ENCODE measurements around the gene DEFB132.
"Not testable (repeated sequence)": the region's sequence is repeated elsewhere in the genome, so short reads cannot be mapped to it uniquely, and the experiment has no call there.

Gene DEFB132

GRCh38 chr20:227439-228105 is 30.0 kb upstream of the DEFB132 start:
- Histone ChIP-seq H3K27ac (ENCODE audit: low read depth, low read length) (no peak overlapping the region), H3K4me3 (ENCODE audit: low read length) (no peak overlapping the region), H3K9me3 (ENCODE audit: insufficient read depth, low read depth, low read length) (no peaks in the 10 kb centered on the region), H3K9ac (ENCODE audit: low read depth, low read length) (no peak overlapping the region), H3K36me3 (ENCODE audit: insufficient read depth, low read length) (no peaks in the 10 kb centered on the region), H3K27me3 (ENCODE audit: insufficient read depth, low read length) (peaks cover 37% of the 10 kb centered on the region), H3K4me1 (ENCODE audit: insufficient read depth, low read length) (no peaks in the 10 kb centered on the region)
- 94% methylated on average over 3 of the region's 3 CpGs for WGBS

GRCh38 chr20:235891-236290 is 21.6 kb upstream of the DEFB132 start:
- no peak overlapping the region for H3K27ac ChIP-seq (ENCODE audit: low read depth, low read length)
- H3K9me3 ChIP-seq (ENCODE audit: insufficient read depth, low read depth, low read length) = no peaks in the 10 kb centered on the region
- no peak overlapping the region for H3K4me3 ChIP-seq (ENCODE audit: low read length)
- no peaks in the 10 kb centered on the region for H3K36me3 ChIP-seq (ENCODE audit: insufficient read depth, low read length)
- H3K27me3 ChIP-seq (ENCODE audit: insufficient read depth, low read length) = peaks cover 48% of the 10 kb centered on the region
- WGBS = 73% methylated on average over 1 of the region's 1 CpG
- H3K4me1 ChIP-seq (ENCODE audit: insufficient read depth, low read length) = no peaks in the 10 kb centered on the region
- H3K9ac ChIP-seq (ENCODE audit: low read depth, low read length) = no peak overlapping the region

GRCh38 chr20:237489-237888 is 20.0 kb upstream of the DEFB132 start:
- Histone ChIP-seq H3K4me1 (ENCODE audit: insufficient read depth, low read length) (no peaks in the 10 kb centered on the region), H3K36me3 (ENCODE audit: insufficient read depth, low read length) (no peaks in the 10 kb centered on the region), H3K4me3 (ENCODE audit: low read length) (no peak overlapping the region), H3K27ac (ENCODE audit: low read depth, low read length) (no peak overlapping the region), H3K27me3 (ENCODE audit: insufficient read depth, low read length) (peaks cover 60% of the 10 kb centered on the region), H3K9ac (ENCODE audit: low read depth, low read length) (no peak overlapping the region), H3K9me3 (ENCODE audit: insufficient read depth, low read depth, low read length) (no peaks in the 10 kb centered on the region)
- WGBS = 83% methylated on average over 4 of the region's 4 CpGs

GRCh38 chr20:237929-238328 is 19.6 kb upstream of the DEFB132 start:
- WGBS = 94% methylated on average over 3 of the region's 3 CpGs
- no peaks in the 10 kb centered on the region for H3K4me1 ChIP-seq (ENCODE audit: insufficient read depth, low read length)
- H3K27me3 ChIP-seq (ENCODE audit: insufficient read depth, low read length) = peaks cover 60% of the 10 kb centered on the region
- no peak overlapping the region for H3K27ac ChIP-seq (ENCODE audit: low read depth, low read length)
- no peak overlapping the region for H3K4me3 ChIP-seq (ENCODE audit: low read length)
- no peaks in the 10 kb centered on the region for H3K36me3 ChIP-seq (ENCODE audit: insufficient read depth, low read length)
- no peak overlapping the region for H3K9ac ChIP-seq (ENCODE audit: low read depth, low read length)
- H3K9me3 ChIP-seq (ENCODE audit: insufficient read depth, low read depth, low read length) = no peaks in the 10 kb centered on the region

GRCh38 chr20:242905-243304 is 14.6 kb upstream of the DEFB132 start:
- no peak overlapping the region for H3K9ac ChIP-seq (ENCODE audit: low read depth, low read length)
- H3K4me3 ChIP-seq (ENCODE audit: low read length) = no peak overlapping the region
- H3K36me3 ChIP-seq (ENCODE audit: insufficient read depth, low read length) = no peaks in the 10 kb centered on the region
- H3K27me3 ChIP-seq (ENCODE audit: insufficient read depth, low read length) = peaks cover 86% of the 10 kb centered on the region
- no peaks in the 10 kb centered on the region for H3K4me1 ChIP-seq (ENCODE audit: insufficient read depth, low read length)
- H3K27ac ChIP-seq (ENCODE audit: low read depth, low read length) = no peak overlapping the region
- 90% methylated on average over 2 of the region's 2 CpGs for WGBS
- H3K9me3 ChIP-seq (ENCODE audit: insufficient read depth, low read depth, low read length) = no peaks in the 10 kb centered on the region

GRCh38 chr20:251354-251753 is 6.2 kb upstream of the DEFB132 start:
- H3K9ac ChIP-seq (ENCODE audit: low read depth, low read length) = no peak overlapping the region
- no peak overlapping the region for H3K4me3 ChIP-seq (ENCODE audit: low read length)
- 0% methylated on average over 1 of the region's 2 CpGs for WGBS
- no peaks in the 10 kb centered on the region for H3K36me3 ChIP-seq (ENCODE audit: insufficient read depth, low read length)
- peaks cover 5% of the 10 kb centered on the region; the same call in 1 of the 2 replicates for H3K9me3 ChIP-seq (ENCODE audit: insufficient read depth, low read depth, low read length)
- peaks cover 96% of the 10 kb centered on the region for H3K27me3 ChIP-seq (ENCODE audit: insufficient read depth, low read length)
- no peak overlapping the region for H3K27ac ChIP-seq (ENCODE audit: low read depth, low read length)
- H3K4me1 ChIP-seq (ENCODE audit: insufficient read depth, low read length) = peaks cover 9% of the 10 kb centered on the region

- Histone ChIP-seq H3K27ac (ENCODE audit: low read depth, low read length) (no peak overlapping the region), H3K27me3 (ENCODE audit: insufficient read depth, low read length) (peaks cover 96% of the 10 kb centered on the region), H3K9ac (ENCODE audit: low read depth, low read length) (no peak overlapping the region), H3K4me1 (ENCODE audit: insufficient read depth, low read length) (peaks cover 9% of the 10 kb centered on the region), H3K4me3 (ENCODE audit: low read length) (no peak overlapping the region), H3K9me3 (ENCODE audit: insufficient read depth, low read depth, low read length) (peaks cover 5% of the 10 kb centered on the region; the same call in 1 of the 2 replicates), H3K36me3 (ENCODE audit: insufficient read depth, low read length) (no peaks in the 10 kb centered on the region)
- 68% methylated on average over 2 of the region's 2 CpGs for WGBS
Measured at GRCh38 chr20:252801-253200, 4.7 kb upstream of the DEFB132 start.

- not testable (repeated sequence) for H3K36me3 ChIP-seq (ENCODE audit: insufficient read depth, low read length); H3K9ac ChIP-seq (ENCODE audit: low read depth, low read length); H3K4me3 ChIP-seq (ENCODE audit: low read length); H3K9me3 ChIP-seq (ENCODE audit: insufficient read depth, low read depth, low read length); H3K27ac ChIP-seq (ENCODE audit: low read depth, low read length); H3K4me1 ChIP-seq (ENCODE audit: insufficient read depth, low read length)
- 66% methylated on average over 6 of the region's 6 CpGs for WGBS
- peaks cover 96% of the 10 kb centered on the region for H3K27me3 ChIP-seq (ENCODE audit: insufficient read depth, low read length)
Measured at GRCh38 chr20:253447-253846, 4.1 kb upstream of the DEFB132 start.

- Histone ChIP-seq H3K27me3 (ENCODE audit: insufficient read depth, low read length) (peaks cover 88% of the 10 kb centered on the region), H3K4me3 (ENCODE audit: low read length) (no peak overlapping the region), H3K27ac (ENCODE audit: low read depth, low read length) (no peak overlapping the region), H3K4me1 (ENCODE audit: insufficient read depth, low read length) (no peaks in the 10 kb centered on the region), H3K9ac (ENCODE audit: low read depth, low read length) (no peak overlapping the region), H3K36me3 (ENCODE audit: insufficient read depth, low read length) (no peaks in the 10 kb centered on the region), H3K9me3 (ENCODE audit: insufficient read depth, low read depth, low read length) (no peaks in the 10 kb centered on the region)
- 60% methylated on average over 4 of the region's 4 CpGs for WGBS
Measured at GRCh38 chr20:258269-258858, 840 bp downstream of the DEFB132 start.

GRCh38 chr20:258963-259362 is 1.4 kb downstream of the DEFB132 start:
- 77% methylated on average over 8 of the region's 8 CpGs for WGBS
- Histone ChIP-seq H3K36me3 (ENCODE audit: insufficient read depth, low read length) (no peaks in the 10 kb centered on the region), H3K27me3 (ENCODE audit: insufficient read depth, low read length) (peaks cover 89% of the 10 kb centered on the region), H3K4me1 (ENCODE audit: insufficient read depth, low read length) (no peaks in the 10 kb centered on the region), H3K4me3 (ENCODE audit: low read length) (no peak overlapping the region), H3K9me3 (ENCODE audit: insufficient read depth, low read depth, low read length) (no peaks in the 10 kb centered on the region), H3K9ac (ENCODE audit: low read depth, low read length) (no peak overlapping the region), H3K27ac (ENCODE audit: low read depth, low read length) (no peak overlapping the region)

- Histone ChIP-seq H3K27me3 (ENCODE audit: insufficient read depth, low read length) (peaks cover 88% of the 10 kb centered on the region), H3K36me3 (ENCODE audit: insufficient read depth, low read length) (no peaks in the 10 kb centered on the region), H3K9me3 (ENCODE audit: insufficient read depth, low read depth, low read length) (no peaks in the 10 kb centered on the region), H3K27ac (ENCODE audit: low read depth, low read length) (no peak overlapping the region), H3K9ac (ENCODE audit: low read depth, low read length) (no peak overlapping the region), H3K4me1 (ENCODE audit: insufficient read depth, low read length) (no peaks in the 10 kb centered on the region), H3K4me3 (ENCODE audit: low read length) (no peak overlapping the region)
- WGBS = 86% methylated on average over 2 of the region's 2 CpGs
Measured at GRCh38 chr20:259981-260380, 2.5 kb downstream of the DEFB132 start.
